ENCODE data around the gene TMEM238L.

GRCh38 chr17:10845388-10845751, 41.5 kb upstream of the TMEM238L start:
- TF ChIP-seq POLR2A (IDR thresholded peaks at IDR 0.05; ENCODE audit: control extremely low read depth in 1 of 2, low read depth in 2 of 2, low read length in 2 of 2) (no peak), CHD2 (IDR thresholded peaks at IDR 0.05; ENCODE audit: low read length) (no peak), ZNF274 (IDR thresholded peaks at IDR 0.05; ENCODE audit: borderline replicate concordance, extremely low read depth, low read length) (no peak), SUZ12 (IDR thresholded peaks at IDR 0.05; ENCODE audit: low read length) (no peak), SIX5 (IDR thresholded peaks at IDR 0.05; ENCODE audit: low read depth, low read length) (no peak), CTCF (IDR thresholded peaks at IDR 0.05; ENCODE audit: control extremely low read depth in 1 of 3, insufficient read depth in 1 of 3, low read depth in 1 of 3, low read length in 3 of 3) (no peak), POLR2AphosphoS5 (IDR thresholded peaks at IDR 0.05; ENCODE audit: low read depth, low read length) (no peak)
